OCI-LY1 (cell line): ENCODE data around the gene GTF2B.

Experiments
- H2AFZ ChIP-seq: fragments of 200-600 bp; sonication (generic), shearing (Covaris generic); 2 replicates; pipeline ENCODE4 v1.6.0; 2014; ENCODE audit warnings: antibody characterized with exemption, mild to moderate bottlenecking, low read length
- H3F3A ChIP-seq: fragments of 200-600 bp; sonication (generic), shearing (Covaris generic); 2 replicates; pipeline ENCODE4 v1.6.0; 2014; ENCODE audit warnings: mild to moderate bottlenecking, antibody characterized with exemption, low read length, moderate library complexity; ENCODE audit not compliant: insufficient read depth
- H3K27ac ChIP-seq: fragments of 200-600 bp; sonication (generic); 2 replicates; pipeline ENCODE4 v1.5.1; 2014; ENCODE audit warnings: low read length, mixed run types, mild to moderate bottlenecking, low read depth; ENCODE audit not compliant: poor library complexity, severe bottlenecking
- H3K27me3 ChIP-seq: fragments of 200-600 bp; sonication (generic); 2 replicates; pipeline ENCODE4 v1.6.0; 2014; ENCODE audit warnings: antibody characterized with exemption, mild to moderate bottlenecking, low read length, moderate library complexity; ENCODE audit not compliant: insufficient read depth
- H3K36me3 ChIP-seq: fragments of 200-600 bp; sonication (generic); 2 replicates; pipeline ENCODE4 v1.6.1; 2014; ENCODE audit warnings: mild to moderate bottlenecking, antibody characterized with exemption, low read length, moderate library complexity, mixed read lengths; ENCODE audit not compliant: insufficient read depth
- H3K4me1 ChIP-seq: fragments of 200-600 bp; sonication (generic); 2 replicates; pipeline ENCODE4 v1.5.1; 2014; ENCODE audit warnings: mild to moderate bottlenecking, low read length, moderate library complexity; ENCODE audit not compliant: insufficient read depth, severe bottlenecking
- H3K4me2 ChIP-seq: fragments of 200-600 bp; sonication (generic), shearing (Covaris generic); 2 replicates; pipeline ENCODE4 v1.6.1; 2014; ENCODE audit warnings: low read length
- H3K4me3 ChIP-seq: fragments of 200-600 bp; sonication (generic); 2 replicates; pipeline ENCODE4 v1.5.1; 2014; ENCODE audit warnings: low read length, low read depth, mild to moderate bottlenecking, mixed read lengths; ENCODE audit not compliant: poor library complexity, severe bottlenecking
- H3K79me2 ChIP-seq: fragments of 200-600 bp; shearing (Covaris generic); 2 replicates; pipeline ENCODE4 v1.6.1; 2016; ENCODE audit warnings: mixed run types, low read length, mixed read lengths; ENCODE audit not compliant: insufficient read depth
- H3K9ac ChIP-seq: fragments of 200-600 bp; sonication (generic), shearing (Covaris generic); 2 replicates; pipeline ENCODE4 v1.6.1; 2014; ENCODE audit warnings: mild to moderate bottlenecking, low read length, mixed read lengths
- H3K9me2 ChIP-seq: fragments of 200-600 bp; sonication (generic), shearing (Covaris generic); 2 replicates; pipeline ENCODE4 v1.6.1; 2014; ENCODE audit warnings: low read depth, mild to moderate bottlenecking, low read length, mixed read lengths
- H3K9me3 ChIP-seq: fragments of 200-600 bp; shearing (Covaris generic); 2 replicates; pipeline ENCODE4 v1.6.1; 2014; ENCODE audit warnings: low read length, mixed read lengths
- H4K20me1 ChIP-seq: fragments of 200-600 bp; sonication (generic), shearing (Covaris generic); 2 replicates; pipeline ENCODE4 v1.6.0; 2016; ENCODE audit warnings: mild to moderate bottlenecking, low read length; ENCODE audit not compliant: insufficient read depth
- EZH2 ChIP-seq: fragments of 200-600 bp; sonication (generic), shearing (Covaris generic); IDR thresholded peaks from 2 replicates; pipeline ENCODE4 v1.8.0; 2017; ENCODE audit warnings: borderline replicate concordance, mixed run types, mild to moderate bottlenecking, antibody characterized with exemption, low read length, moderate library complexity, mixed read lengths
- TF ChIP-seq, protein P1 (sequence below): fragments of 200-600 bp; sonication (generic), shearing (Covaris generic); IDR thresholded peaks from 2 replicates; pipeline ENCODE4 v1.5.1; 2017; ENCODE audit warnings: mild to moderate bottlenecking, antibody characterized with exemption, low read length, moderate library complexity, mixed read lengths

The GTF2B gene

DNA sequence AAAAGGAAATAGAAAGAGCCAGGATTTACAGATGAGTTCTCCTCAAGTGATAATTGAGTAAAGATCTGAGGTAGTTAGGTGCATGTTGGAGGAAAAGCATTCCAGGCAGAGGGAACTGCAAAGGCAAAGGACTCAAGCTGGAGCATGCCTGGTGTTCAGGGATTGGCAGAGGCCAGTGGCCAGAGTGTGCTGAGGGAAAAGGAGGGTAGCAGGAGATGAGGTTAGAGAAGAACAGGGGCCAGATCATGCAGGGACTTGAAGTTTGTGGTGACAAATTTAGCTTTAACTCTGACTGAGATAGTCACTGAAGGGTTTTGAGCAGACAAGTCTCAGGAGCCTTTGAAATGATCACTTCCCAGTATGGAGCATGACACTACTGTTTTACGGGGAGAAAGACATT lies 19.0 kb upstream of the GTF2B start:
- no peaks in the 10 kb centered on the region for H3K79me2 ChIP-seq
- H3K27me3 ChIP-seq = no peaks in the 10 kb centered on the region
- no peak overlapping the region for H3K9ac ChIP-seq
- H4K20me1 ChIP-seq = no peaks in the 10 kb centered on the region
- no peak for TF ChIP-seq EZH2
- TF ChIP-seq, protein P1, sequence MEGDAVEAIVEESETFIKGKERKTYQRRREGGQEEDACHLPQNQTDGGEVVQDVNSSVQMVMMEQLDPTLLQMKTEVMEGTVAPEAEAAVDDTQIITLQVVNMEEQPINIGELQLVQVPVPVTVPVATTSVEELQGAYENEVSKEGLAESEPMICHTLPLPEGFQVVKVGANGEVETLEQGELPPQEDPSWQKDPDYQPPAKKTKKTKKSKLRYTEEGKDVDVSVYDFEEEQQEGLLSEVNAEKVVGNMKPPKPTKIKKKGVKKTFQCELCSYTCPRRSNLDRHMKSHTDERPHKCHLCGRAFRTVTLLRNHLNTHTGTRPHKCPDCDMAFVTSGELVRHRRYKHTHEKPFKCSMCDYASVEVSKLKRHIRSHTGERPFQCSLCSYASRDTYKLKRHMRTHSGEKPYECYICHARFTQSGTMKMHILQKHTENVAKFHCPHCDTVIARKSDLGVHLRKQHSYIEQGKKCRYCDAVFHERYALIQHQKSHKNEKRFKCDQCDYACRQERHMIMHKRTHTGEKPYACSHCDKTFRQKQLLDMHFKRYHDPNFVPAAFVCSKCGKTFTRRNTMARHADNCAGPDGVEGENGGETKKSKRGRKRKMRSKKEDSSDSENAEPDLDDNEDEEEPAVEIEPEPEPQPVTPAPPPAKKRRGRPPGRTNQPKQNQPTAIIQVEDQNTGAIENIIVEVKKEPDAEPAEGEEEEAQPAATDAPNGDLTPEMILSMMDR = no peak
- H3F3A ChIP-seq = no peaks in the 10 kb centered on the region
- H3K4me2 ChIP-seq = no peak overlapping the region
- H3K9me3 ChIP-seq = no peaks in the 10 kb centered on the region
- no peaks in the 10 kb centered on the region for H3K9me2 ChIP-seq
- no peaks in the 10 kb centered on the region for H3K36me3 ChIP-seq
- no peak overlapping the region for H3K4me3 ChIP-seq
- H3K27ac ChIP-seq = no peak overlapping the region
- H3K4me1 ChIP-seq = no peaks in the 10 kb centered on the region
- no peak overlapping the region for H2AFZ ChIP-seq

- Histone ChIP-seq H3K4me1 (no peaks in the 10 kb centered on the region), H3K9me3 (no peaks in the 10 kb centered on the region), H3K27ac (no peak overlapping the region), H3F3A (no peaks in the 10 kb centered on the region), H3K4me3 (no peak overlapping the region), H3K9me2 (no peaks in the 10 kb centered on the region), H3K27me3 (no peaks in the 10 kb centered on the region), H3K36me3 (no peaks in the 10 kb centered on the region), H2AFZ (no peak overlapping the region), H4K20me1 (no peaks in the 10 kb centered on the region), H3K9ac (no peak overlapping the region), H3K79me2 (no peaks in the 10 kb centered on the region), H3K4me2 (no peak overlapping the region)
- no peak for TF ChIP-seq EZH2
- TF ChIP-seq, protein P1 = no peak
Measured at GRCh38 chr1:88900883-88901282, 9.5 kb upstream of the GTF2B start.

DNA sequence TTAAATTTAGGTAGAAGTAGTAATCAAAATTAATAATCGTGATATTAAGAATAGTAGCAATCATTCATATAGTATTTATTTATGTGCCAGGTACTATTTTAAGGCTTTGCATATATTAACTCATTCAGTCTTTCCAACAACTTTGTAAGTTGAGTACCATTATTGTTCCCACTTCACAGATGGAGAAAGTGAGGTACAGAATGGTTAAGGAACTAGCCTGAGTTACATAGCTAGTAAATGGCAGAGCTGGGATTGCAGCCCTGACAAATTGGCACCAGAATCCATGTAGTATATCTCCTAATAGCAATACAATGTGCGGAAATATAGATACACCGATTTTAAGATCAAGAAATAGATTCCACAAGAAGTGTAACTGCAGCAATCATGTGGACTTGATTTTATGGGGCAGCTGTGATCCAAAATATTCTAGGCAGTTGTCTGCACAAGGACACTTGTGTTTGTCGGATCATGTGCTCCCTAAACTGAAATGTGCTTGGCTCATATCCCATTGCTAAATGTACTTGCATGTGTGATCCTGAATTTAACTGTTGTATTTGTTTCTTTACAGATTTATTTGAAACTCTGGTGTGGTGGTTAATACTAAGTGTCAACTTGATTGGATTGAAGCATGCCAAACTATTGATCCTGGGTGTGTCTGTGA lies 5.8 kb upstream of the GTF2B start:
- Histone ChIP-seq H3K4me2 (no peak overlapping the region), H3K4me1 (peaks cover 4% of the 10 kb centered on the region), H2AFZ (no peak overlapping the region), H3K79me2 (no peaks in the 10 kb centered on the region), H3K36me3 (no peaks in the 10 kb centered on the region), H3K9me2 (no peaks in the 10 kb centered on the region), H4K20me1 (no peaks in the 10 kb centered on the region), H3K9ac (no peak overlapping the region), H3K27me3 (no peaks in the 10 kb centered on the region), H3F3A (0 out of 2 replicates have a peak, but pooled peaks cover 3% of the 10 kb centered on the region), H3K4me3 (no peak overlapping the region), H3K9me3 (no peaks in the 10 kb centered on the region), H3K27ac (no peak overlapping the region)
- no peak for TF ChIP-seq EZH2
